Fibroblast of skin of right quadriceps (primary cell): Measurements from ENCODE around the gene METRN.
"Not testable (repeated sequence)": the region's sequence is repeated elsewhere in the genome, so short reads cannot be mapped to it uniquely, and the experiment has no call there.

Source experiments
- DNase-seq: peaks from one replicate; pipeline ENCODE4 v3.0.0-alpha.2; 2013

METRN gene

DNA sequence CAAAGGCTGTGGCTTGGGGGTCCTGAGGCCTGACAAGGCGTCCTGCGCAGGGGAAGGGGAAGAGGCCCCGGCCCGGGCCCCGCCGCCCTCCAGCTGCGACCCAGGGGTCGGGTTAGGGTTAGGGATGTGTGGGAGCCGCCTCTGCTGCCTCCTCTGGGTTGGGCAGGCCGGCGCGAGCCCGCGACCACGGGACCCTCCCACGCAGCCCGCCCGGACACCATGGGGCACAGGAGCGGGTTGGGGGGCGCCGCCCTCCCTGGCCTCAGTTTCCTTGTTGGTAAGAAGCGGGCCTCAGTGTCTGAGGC is 25.5 kb downstream of the METRN start:
- DNase-seq, result no peak

DNA sequence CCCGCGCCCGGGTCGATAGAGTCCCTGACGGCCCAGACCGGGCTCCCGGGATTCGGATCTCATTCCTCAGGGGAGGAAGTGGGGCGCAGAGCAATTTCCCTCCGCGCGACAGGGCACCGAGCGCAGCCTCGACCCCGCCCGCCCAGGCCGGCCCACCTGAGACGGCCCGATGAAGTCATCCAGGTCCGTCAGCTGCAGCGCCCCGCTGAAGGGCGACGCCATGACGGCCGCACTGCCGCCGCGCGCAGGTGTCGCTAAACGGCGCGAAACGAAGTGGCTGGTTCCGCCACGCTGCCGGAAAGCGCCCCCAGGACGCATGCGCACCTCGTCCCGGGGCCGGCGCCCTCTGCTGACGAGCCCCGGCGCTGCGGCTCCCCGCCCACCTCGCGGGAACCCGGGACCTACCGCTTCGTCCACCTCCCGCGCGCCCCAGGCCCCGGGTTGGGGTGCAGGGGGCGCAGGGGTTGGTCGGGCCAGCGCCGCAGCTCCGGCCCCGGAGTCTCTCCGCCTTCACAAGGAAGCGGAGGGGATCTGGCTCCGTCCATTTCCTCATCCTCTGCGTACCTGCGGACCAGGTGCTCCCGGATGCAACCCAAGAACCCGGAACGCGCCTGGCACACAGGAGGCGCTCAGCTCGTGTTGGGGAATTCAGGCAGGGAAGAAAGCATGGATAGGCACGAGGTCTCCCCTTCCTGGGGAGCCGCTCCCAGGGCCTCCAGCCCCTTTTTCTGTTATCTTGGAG is 26.0 kb downstream of the METRN start, which contains the start of gene CIAO3:
CIAO3 (minus strand) TSS at position 234 of the 742 bp plus-strand sequence; CDS start at position 222, 12 bp downstream.
- DNase-seq, result peak; percentile 89

DNA sequence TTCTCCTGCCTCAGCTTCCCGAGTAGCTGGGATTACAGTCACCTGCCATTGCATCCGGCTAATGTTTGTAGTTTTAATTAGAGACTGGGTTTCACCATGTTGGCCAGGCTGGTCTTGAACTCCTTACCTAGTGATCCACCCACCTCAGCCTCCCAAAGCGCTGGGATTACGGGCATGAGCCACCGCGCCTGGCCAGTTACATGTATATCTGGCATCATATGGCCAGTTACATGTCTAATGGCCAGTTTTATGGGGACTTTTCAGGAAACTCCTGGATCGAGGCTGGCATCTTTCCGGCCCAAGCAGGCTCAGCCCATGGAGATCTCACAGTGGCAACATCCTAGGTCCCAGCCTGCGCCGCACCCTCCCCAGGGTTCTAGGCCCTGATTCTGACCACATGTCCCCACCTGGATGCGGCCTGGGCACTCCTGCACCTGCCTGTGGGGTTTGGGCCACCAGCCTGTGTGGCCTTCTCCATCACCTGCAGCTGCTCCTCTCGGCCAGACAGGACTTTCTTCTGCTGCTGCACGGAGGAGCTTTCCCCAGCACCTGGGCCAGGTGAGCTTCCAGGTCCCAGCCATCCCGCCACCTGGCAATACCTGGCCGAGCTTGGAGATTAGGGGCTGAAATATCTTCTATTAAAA is 27.2 kb downstream of the METRN start:
- no peak for DNase-seq

DNA sequence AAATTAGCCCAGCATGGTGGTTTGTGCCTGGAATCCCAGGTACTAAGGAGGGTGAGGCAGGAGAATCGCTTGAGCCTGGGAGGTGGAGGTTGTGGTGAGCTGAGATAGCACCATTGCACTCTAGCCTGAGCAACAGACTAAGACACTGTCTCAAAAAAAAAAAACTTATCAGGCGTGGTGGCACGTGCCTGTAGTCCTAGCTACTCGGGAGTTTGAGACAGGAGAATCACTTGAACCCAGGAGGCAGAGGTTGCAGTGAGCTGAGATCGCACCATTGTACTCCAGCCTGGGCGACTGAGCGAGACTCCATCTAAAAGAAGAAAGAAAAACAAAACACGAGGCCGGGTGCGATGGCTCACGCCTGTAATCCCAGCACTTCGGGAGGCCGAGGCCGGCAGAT is 28.0 kb downstream of the METRN start:
- DNase-seq, result not testable (repeated sequence)

- no peak for DNase-seq
These were observed 29.0 kb downstream of the METRN start for GRCh38 chr16:743794-744500.

- no peak for DNase-seq
These were observed 30.8 kb downstream of the METRN start for GRCh38 chr16:745739-746138.

- no peak for DNase-seq
These were observed 31.7 kb downstream of the METRN start for GRCh38 chr16:746637-747036.

DNA sequence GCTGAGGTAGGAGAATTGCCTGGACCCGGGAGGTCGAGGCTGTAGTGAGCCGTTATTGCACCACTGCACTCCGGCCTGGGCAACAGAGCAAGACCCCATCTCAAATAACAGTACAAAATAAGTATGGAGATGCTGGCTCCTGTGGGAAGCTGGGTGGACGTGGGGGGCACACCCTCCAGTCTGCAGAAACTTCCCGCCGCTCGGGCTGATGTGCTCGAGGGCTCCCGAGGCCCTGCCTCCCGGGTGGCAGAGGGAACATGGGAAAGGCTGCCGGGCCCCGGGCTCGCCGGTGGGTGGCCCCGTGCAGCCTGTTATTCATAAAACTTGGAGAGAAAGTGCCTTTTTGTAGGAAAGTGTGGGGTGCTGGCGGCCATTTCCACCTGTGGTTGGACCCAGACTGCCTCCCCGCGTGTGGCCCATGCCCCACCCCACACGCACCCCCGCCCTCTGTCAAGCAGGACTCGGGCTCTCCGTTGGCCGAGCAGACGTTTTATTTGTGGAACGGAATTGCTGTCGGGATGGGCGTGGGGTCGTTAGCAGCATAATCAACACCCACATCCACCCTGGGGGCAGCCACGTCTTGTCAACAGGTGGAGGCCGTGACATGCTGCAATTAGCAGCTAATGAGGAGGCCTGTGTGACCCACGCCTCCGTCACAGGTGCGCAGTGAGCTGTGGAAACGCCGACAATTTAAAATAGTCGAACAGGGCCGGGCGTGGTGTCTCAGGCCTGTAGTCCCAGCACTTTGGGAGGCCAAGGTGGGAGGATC is 33.2 kb downstream of the METRN start:
- DNase-seq, result no peak

GRCh38 chr16:749010-749409 is 34.1 kb downstream of the METRN start:
- peak; percentile 73 for DNase-seq

DNA sequence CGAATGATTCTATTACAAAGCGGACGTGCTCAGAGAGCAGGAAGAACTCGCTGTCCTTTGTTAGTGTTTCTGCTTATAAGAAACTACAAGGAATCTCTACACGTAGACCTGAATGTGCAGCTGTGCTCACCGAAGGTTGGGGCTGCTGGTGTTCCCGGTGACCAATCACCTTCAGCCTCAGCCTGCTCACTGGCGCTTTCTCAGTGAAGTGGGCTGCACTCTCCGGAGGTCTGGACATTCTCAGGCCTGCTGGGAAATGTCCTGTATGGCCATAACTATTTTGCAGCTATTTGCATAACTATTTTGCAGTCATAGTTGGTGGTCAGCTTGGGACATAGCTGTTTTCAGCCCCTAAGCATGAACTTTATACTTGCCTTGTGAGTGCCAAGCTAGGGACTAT is 35.6 kb downstream of the METRN start:
- DNase-seq, result no peak

- DNase-seq, result no peak
These were observed 36.5 kb downstream of the METRN start for GRCh38 chr16:751152-752006.

DNA sequence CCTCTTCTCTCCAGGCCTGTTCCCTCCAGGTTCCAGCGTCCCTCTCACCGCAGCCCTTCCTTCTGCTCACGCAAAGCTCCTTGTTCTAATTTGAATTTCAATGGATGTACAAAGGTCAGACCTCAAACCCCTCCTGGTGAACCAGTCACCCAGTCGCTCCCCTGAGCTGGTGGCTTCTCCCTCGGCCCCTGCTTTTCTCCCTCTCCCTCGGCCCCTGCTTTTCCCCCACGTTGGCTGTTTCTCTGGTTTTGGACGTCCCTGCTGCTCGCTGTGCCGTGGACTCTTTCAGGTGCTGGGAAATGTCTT is 37.0 kb downstream of the METRN start:
- no peak for DNase-seq

- DNase-seq, result not testable (repeated sequence)
These were observed 39.2 kb downstream of the METRN start for GRCh38 chr16:754121-754607.

GRCh38 chr16:754656-755055 is 39.7 kb downstream of the METRN start:
- no peak for DNase-seq

GRCh38 chr16:756428-756827 is 41.5 kb downstream of the METRN start:
- no peak for DNase-seq

- no peak for DNase-seq
These were observed 44.4 kb downstream of the METRN start for GRCh38 chr16:759110-759910.

GRCh38 chr16:760065-760464 is 45.1 kb downstream of the METRN start:
- no peak for DNase-seq

GRCh38 chr16:760545-761343 is 45.8 kb downstream of the METRN start, which contains the start of gene MSLN:
Gene MSLN, plus strand, starts transcription at chr16:760734. Its CDS starts 1,947 bp downstream, at chr16:762681.
- no peak for DNase-seq

DNA sequence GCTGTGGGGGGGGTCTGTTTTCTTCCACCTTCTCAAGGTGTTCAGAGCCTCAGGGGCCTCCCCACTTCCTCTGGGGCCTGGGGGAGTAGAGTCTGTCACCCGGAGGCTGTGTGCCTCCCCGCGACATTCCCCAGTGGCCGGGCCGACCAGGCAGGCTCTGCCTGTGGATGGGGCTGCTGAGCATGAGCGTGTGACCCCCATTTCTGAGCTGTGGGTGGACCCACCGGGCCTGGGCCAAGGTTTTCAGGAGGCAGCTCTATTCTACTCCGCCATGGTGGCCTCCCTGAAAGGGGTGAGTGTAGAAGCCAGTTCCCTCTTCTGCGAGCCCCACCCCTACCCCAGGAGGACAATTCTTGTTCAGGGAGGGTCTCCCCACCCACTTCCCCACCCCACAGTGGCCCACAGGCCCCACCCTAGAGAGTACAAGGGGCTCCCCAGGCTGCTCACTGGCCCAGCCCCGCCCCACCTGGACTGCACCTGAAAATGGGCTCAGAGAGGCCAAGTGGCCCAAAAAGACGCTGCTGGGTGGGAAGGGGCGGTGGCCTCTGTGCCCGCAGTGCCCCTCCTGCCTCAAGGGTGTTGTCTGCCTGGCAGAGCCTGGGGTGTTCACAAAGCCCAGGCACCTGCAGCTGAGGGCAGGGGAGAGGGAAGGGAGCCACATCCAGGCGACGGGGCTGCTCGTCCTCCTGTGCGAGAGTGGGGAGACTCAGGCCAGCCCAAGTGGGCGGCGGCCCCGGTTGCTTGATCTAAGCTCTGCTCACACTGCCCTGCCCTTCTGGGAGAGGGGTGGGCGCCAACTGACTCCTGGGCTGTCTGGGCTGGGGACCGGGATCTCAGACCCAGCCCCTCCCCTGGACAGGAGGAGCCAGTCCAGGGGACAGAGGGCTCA is 47.0 kb downstream of the METRN start:
- DNase-seq, result no peak
